Frontal cortex (tissue), 4 donors: ENCODE measurements around the gene MLANA. TPM values are rescaled to one million over a fixed set of nuclear protein-coding genes. Genes with fewer than 3 reads are reported as not detected.

ENCODE experiments used
- DNase-seq, 2 donors: peaks; one replicate each; pipeline ENCODE4 v3.0.0; 2012; ENCODE audit warnings: low spot score in 2 of 2
- FAIRE-seq: peaks from 2 replicates; lab custom pipeline; 2012; peaks lifted over from hg19 to GRCh38; lab: Jason Lieb, UNC
- total RNA-seq: library from RNA; depleted of rRNA; stranded (reverse); fragments of >200 nt; gene quantifications from one replicate; pipeline ENCODE4 v1.2.3, GENCODE V29; 2014
- donor health status: control.
- donor health status: control.
- donor health status: control.

Gene MLANA, protein sequence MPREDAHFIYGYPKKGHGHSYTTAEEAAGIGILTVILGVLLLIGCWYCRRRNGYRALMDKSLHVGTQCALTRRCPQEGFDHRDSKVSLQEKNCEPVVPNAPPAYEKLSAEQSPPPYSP
- total RNA-seq, result not detected

DNA sequence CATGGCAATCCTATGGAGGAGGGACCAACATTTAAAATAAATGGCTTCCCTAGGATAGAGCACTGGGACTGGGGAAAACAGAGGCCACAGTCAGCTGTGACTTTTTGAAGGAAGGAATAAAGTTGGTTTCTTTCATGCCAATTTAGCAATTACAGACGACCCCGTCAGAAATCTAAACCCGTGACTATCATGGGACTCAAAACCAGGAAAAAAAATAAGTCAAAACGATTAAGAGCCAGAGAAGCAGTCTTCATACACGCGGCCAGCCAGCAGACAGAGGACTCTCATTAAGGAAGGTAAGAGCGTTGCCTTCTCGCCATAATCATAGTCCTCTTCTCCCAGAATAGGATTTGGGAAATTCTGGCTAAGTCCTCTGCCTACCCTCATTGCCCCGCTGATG, at the start of gene MLANA:
Gene MLANA, plus strand, starts transcription at position 249 of the 400 bp plus-strand sequence. CDS start 1,586 bp downstream, outside the sequence.
- DNase-seq (no peak), FAIRE-seq (no peak)

DNA sequence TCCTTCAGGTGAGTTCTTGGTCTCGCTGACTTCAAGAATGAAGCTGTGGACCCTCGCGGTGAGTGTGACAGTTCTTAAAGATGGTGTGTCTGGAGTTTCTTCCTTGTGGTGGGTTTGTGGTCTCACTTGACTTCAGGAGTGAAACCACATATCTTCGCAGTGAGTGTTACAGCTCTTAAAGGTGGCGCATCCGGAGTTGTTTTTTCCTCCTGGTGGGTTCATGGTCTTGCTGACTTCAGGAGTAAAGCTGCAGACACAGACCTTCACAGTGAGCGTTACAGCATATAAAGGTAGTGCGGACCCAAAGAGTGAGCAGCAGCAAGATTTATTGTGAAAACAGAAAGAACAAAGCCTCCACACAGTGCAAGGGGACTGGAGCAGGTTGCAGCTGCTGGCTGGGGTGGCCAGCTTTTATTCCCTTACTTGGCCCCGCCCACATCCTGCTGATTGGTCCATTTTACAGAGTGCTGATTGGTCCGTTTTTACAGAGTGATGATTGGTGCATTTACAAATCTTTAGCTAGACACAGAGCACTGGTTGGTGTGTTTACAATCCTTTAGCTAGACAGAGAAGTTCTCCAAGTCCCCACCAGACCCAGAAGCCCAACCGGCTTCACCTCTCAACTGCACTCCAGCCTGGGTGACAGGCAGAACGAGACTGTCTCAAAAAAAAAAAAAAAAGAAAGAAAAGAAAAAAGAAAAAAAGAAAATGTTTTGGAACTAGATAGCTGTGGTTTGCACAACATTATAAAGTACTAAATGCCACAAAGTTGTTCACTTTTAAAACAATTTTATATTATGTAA, 48.7 kb upstream of the MLANA start:
- no peak for DNase-seq
- no peak for FAIRE-seq

DNA sequence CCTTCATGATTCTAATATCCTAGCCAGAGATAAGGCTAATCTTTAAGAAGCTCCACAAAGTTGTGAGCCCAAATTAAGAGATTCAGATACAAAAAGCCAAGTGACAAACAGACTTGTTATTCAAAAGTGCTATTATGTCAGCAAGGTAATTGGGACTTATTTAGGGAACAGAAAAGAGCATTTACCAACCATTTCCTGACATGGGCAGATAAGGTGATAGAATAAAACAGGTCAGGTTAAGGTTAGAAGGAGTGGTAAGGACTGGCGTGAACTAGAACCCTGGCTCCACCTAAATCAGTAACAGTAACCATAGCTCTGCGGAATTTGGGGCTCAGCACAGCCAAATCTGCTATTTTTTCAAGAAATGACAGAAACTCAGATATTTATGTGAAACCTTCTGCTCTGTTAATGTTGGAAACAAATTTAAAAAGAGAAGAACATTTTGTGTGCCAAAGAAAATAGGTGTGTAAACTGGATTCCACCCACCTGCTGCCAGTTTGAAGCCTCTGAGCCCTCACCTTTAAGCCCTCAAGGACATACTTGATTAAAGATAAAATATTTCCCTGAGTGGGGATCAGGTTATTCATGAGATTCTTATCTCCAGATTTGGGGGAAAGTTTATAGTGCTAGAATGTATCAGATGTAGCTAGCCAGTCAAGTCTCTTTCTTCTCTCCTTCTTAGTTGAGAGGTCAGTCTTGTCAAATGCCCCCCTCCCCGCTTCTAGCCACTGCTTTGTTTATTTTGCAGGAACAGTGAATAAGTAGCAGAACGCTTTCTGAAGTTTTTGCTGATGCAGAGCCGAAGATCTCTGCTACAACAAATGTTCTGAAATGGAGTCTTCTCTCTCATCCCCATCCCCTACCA, 47.5 kb upstream of the MLANA start:
- FAIRE-seq, result no peak

DNA sequence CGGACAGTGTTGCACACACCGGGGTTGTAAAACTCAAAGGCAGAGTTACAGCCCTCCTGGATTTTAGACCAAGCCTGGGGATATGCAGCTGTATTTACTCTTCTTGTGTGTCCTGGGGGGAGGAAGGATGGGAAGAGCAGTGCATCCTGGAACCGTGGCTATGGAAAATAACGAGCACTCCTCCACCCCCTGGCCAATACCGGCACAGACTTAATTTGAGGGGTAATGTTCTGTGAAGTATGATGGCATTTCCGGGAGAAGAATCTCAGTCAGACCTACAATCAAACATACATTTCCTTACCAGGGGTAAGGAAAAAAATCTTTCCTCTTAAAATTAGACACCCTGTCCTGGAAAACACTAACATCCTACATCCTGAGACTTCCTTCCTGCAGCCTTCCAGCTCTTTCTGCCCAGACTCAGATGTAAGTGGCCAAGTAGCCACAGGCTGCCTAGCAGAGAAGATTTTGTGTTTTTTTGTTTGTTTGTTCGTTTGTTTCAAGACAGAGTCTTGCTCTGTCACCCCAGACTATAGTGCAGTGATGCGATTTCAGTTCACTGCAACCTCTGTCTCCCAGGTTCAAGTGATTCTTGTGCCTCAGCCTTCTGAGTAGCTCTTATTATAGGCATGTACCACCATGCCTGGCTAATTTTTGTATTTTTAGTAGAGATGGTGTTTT, 46.8 kb upstream of the MLANA start:
- DNase-seq (no peak), FAIRE-seq (no peak)

More for the DNA sequence above, 47.5 kb upstream of the MLANA start:
- no peak for DNase-seq

DNA sequence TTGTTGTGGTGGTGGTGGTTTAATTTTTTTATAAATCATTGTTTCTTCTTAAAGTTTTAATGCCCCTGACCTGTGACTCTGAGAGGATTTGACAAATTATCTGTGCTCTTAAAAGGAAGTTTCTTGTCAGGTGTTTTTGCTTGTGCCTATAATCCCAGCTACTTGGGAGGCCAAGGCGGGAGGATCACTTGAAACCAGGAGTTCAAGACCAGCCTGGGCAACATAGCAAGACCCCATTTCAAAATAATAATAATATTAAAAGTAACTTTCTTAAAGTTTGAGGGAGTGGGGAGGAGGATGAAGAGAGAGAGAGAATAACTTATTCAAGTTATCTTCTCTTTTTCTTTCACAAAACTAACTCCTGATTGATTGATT, 45.5 kb upstream of the MLANA start:
- no peak for DNase-seq
- no peak for FAIRE-seq

DNA sequence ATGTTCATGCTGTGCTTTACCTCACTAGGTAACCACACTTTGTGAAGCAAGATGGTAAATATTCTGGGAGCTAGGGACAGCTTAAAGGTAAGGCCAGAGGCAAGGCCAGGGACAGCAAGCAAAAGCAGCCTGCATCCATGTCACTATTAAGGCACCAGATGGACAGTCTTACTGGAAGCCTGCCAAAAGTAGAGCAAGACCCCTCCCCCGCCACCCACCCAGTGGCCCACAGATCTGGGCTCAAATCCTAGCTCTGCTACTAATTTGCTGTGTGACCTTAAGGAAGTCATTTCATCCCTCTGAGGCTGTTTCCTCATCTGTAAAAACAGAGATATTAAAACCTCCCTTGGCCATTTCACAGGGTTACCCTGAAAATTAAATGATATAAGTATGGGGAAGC, 44.6 kb upstream of the MLANA start:
- FAIRE-seq (no peak), DNase-seq (no peak)

DNA sequence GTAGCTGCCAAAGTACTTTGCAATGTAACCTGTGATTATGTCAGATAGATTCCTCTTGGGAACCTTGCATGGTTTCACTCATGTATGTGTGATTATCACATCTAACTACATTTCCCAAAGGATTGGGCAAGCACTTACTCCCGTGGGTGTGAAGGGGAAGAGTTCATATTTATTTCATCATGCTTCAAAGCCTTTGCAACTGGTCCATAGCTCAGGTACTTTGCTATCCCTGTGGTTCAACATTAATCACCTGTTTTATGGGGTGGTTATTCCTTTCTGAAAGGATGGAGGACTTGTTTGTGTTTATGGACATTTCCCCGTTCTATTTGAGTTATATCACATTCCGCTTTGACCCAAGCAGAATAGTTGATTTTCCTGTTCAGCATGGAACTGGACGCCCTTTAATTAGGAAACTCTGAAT, 44.2 kb upstream of the MLANA start:
- DNase-seq (no peak), FAIRE-seq (no peak)

DNA sequence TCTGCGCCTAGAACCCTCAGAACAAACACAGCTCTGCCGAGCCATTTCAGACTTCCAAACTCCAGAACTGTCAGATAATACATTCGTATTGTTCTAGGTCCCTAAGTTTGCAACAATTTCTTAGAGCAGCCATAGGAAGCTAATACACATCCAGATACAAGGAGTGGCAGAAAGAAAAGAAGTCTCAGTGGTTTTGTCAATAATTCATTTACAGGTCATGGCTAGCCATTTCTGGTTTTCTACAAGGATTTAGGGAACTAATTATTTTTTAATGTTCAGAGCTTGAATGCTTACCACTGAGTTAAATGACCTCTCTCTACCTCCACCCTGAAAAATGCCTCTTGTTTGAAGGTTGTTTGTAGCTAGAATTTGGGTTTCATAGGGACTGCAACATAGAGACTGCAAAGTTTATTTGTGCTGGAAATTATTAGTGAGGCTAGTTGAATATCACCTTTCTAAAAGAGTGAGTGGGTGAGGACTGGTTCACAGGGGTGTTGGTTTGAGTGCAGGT, 42.3 kb upstream of the MLANA start:
- DNase-seq, result no peak
- no peak for FAIRE-seq

DNA sequence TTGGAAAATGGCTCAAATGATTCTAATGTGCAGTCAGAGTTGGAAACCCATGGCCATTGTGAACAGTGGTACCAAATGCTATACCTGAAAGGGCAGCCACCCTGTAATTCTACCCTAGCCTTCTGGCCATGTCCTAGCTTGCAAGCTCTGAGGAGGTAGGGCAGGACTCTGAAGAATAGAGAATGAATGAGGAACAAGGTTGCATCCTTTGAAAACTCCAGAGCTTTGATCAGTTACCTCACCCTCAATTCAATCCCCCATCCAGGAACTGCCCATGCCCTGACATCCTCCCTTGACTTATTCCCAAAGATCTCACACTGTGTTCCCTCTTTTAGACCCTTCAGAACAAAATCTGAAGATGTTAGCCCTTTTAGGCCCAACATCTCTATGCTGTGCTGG, 40.0 kb upstream of the MLANA start:
- no peak for FAIRE-seq

DNA sequence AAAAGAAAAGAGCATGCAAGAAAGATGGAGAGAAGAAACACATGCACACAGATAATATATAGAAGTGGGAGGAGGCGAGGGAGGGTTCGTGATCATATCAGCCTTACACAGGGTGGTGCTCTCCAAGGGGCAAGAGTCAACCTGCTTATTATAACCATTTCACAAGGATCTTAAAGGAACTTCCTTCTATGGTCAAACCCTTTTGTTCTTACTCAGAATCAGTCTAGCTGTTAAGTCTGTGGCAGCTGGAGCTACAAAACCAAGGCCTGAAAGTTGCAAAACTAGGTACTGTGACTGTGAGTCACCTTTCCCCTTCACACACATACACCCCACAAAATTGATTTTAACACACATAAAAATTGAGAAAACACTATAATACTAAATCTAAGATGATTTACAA, 39.2 kb upstream of the MLANA start:
- no peak for FAIRE-seq
- no peak for DNase-seq

More for the DNA sequence above, 40.0 kb upstream of the MLANA start:
- DNase-seq, result no peak

DNA sequence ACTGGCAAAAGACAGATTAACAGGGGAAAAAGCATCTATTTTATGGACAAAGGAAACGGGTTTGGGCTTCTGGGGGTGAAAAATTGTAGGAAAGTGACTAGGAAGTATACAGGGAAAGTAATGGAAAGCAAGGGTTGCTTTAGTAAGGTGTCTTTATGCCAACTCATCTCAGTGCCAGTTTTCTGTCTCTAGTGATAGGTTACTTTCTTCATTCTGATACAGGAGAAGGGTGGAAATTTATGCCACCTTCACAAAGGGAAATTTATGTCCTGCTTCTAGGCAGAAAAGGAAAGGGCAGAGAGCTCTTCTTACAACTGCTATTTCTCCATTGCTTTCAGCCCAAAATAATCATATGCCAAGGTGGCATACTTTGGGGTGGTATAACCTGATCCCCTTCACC, 37.7 kb upstream of the MLANA start:
- FAIRE-seq, result no peak
- DNase-seq, result no peak

DNA sequence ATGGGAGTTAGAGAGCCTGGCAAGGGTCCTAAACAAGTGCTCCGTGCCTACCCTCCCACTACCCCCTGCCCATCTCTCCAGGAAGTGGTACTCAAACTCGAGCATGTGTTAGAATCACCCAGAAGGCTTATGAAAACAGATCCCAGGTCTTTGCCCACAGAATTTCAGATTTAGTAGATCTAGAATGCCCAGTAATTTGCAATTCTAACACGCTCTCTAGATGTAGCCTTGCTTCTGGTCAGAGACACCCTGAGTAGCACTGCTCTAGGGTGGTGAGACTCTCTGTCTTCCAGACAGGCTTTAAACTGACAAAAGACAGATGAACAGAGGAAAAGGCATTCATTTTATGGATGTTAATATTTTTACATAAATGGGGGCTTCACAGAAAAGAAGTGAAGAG, 37.1 kb upstream of the MLANA start:
- FAIRE-seq, result no peak
- DNase-seq, result no peak

DNA sequence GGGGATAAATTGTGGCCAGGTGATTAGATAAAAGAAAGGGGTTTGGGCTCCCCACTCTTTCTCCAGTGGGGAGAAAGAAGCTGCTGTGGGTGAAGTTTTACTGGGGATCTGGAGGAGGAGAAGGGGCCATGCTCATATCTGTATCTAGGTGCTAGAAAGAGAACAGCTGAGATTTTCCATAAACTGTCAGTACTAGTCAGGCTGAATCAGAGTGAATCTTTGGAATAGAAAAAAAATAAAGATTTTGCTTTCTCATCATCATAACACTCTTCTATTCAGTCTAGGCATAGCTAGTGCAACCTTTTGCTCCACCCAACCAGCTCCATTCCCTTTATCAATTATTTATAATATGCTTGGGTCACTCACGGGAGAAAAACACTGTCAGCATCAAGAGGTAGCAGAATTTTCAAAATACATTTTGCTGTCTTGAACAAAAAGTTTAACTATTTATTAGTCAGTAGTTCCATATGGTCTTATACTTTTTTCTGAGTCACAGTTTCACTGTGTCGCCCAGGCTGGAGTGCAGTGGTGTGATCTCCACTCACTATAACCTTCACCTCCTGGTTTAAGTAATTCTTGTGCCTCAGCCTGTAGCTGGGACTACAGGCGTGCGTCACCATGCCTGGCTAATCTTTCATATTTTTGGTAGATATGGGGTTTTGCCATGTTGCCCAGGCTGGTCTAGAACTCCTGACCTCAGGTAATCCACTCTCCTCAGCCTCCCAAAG, 36.5 kb upstream of the MLANA start:
- FAIRE-seq (no peak), DNase-seq (no peak)

DNA sequence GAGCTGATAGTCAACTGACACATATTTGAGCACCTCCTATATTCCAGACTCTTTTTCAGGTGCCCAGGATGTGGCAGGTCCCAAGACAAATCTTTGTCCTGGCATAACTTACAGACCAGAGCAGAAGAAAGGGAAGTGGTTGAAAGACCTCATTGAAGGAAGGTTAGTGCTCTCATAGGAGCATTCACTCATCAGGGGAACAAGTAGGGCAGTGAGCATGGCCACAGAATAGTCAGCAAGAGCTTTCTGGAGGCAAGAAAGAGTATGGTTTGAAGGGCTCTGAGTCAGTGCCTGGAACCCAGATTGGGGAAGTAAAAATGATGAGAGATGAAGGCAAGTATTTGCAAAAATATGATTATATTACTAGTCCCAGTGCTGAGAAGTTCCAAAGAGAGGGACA, 32.8 kb upstream of the MLANA start:
- FAIRE-seq, result no peak

DNA sequence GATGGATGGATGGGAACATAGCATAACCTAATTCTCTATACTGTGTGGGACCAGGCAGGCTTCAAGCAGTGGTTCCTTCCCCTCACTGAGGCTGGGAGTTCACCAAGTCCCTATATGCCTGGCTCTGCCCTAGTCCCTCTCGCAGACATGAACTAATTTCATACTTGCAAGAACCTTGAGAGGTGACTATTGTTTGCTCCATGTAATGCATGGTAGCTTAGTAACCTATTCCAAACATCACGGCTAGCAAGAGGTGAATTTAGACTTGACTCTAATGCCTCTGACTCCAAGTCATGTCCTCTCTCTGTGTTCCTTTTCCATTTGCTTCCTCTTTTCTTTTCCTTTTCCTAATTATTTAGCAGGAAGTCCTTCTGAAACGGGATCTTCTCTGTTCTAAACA, 31.9 kb upstream of the MLANA start:
- no peak for DNase-seq
- no peak for FAIRE-seq

More for the DNA sequence above, 32.8 kb upstream of the MLANA start:
- DNase-seq, result no peak

DNA sequence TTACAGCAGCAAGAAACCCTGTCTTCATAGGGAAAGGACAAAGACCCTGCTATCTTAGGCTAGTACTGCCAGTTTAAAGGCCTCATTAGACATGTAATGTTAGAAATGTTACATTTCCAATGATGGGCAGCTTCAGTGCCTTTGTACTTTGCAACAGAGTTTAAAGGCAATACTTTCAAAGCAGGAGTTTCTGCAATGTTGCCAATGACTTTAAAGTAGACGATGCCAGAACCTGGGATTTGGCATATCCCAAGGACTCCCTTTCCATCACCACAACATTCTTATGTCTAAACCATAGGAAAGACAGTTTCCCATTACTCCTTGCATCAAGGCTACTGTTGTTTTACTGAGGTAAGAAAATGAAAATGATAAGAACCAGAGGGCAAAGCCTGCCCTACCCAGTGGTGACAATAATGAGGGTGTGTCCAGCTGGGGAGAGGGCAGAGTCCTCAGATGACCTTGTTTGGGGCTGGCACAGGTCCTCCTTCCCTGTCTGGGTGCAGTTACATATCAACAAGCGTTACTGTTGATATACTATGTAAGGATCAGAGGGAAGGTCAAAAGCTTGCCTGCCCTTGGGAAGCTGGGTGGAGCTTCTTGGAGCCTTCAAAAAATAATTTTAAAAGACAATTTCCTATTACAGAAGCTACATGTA, 27.5 kb upstream of the MLANA start:
- DNase-seq (no peak), FAIRE-seq (no peak)

DNA sequence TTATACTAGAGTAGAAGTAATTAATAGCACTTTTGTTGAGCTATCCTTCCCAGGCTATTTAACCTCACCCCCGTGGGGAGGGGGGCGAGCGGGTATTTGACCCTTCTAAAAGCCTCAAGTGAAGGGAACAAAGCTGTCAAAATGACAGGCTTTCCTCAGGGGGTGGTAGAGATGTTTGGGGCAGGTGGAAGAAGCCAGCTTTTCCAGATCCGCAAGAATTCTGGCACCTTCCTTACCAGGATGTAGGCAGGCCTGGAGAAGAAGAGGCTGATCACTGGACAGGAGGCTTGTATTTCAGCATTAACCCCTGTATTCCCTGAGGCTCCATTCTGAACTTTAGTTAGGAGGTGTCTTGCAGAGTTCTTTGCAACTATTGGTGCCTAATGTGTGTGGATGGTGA, 26.2 kb upstream of the MLANA start:
- no peak for FAIRE-seq
- no peak for DNase-seq

DNA sequence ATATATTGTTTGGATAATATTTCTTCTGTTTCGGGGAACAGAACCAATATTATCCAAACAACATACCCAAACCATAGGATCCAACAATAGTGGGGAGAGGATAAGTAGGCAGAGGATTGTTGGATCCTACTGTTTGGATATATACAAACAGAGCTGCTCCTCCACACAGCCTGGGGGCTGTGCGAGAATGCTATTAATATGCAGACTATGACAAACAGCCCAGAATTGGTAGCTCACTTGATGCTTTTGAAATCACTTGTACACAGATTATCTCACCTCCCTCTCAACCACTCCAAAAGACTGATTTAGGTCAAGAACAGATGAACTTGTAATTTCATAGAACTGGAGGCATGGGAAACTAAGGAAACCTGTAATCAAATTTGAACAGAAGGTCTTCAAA, 24.4 kb upstream of the MLANA start:
- no peak for FAIRE-seq
- DNase-seq, result no peak

DNA sequence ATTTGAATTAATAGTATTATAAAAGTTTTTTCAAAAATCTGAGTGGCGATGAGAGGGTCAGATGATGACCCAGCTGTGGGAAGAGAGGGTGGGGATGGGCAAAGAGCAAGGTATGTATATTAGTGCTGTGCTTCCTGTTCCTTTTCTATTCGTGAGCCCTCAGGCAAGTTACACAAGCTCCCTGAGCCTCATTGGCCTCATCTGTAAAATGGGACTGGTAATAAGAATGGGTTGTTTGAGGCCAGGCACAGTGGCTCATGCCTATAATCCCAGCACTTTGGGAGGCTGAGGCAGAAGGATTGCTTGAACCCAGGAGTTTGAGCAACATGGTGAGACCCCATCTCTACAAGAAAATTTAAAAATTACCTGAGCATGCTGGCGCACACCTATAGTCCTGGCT, 24.0 kb upstream of the MLANA start:
- no peak for FAIRE-seq
- no peak for DNase-seq
